ENCODE results near the gene HNMT.

Gene HNMT

DNA sequence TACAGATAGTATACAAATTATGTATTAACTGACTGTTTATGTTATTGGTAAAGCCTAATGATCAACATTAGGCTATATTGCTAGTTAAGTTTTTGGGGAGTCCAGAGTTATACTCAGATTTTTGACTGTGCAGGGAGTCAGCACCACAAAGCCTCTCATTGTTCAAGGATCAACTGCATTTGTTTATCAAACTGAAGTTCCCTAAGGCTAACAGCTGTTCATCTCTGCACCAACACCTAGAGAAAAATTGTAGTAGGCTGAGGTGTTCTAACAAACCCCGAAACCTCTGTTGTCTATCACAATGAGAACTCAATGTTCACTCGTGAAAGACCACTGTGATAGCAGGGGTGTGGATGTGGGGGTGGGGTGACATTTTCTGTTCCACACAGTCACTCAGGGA is 97.7 kb downstream of the HNMT start:
- no peak for DNase-seq

DNA sequence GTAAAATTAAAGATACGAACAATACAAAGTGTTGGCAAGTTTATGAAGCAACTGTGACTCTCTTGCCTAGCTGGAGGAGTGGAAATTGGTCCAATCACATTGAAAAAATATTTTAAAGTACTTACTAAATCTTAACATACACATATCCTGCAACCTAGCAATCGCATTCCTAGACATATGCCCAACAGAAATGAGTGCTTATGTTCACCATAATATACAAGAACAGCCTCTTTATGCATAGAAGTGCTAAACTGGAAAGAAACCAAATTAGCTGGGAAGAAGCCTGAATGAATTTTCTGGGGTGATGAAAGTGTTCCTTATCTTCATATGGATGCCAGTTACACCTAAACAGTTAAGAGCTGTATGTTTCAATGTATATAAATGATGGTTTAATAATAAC is 98.9 kb downstream of the HNMT start:
- DNase-seq: no peak
